ENCODE results near the gene RAPGEF4.

- TF ChIP-seq CTCF (IDR thresholded peaks at IDR 0.05; ENCODE audit: borderline replicate concordance, extremely low read depth, low read length, poor library complexity, severe bottlenecking) (no peak), EZH2 (IDR thresholded peaks at IDR 0.05; ENCODE audit: borderline replicate concordance, low read depth, low read length, severe bottlenecking) (no peak)
Measured at GRCh38 chr2:172976116-172976515, 240.5 kb downstream of the RAPGEF4 start.

All from DND-41 (cell line).